HuH-7.5 (cell line): ENCODE data around the gene PLEKHB2.
"Not testable (repeated sequence)": the region's sequence is repeated elsewhere in the genome, so short reads cannot be mapped to it uniquely, and the experiment has no call there.

Source experiments
- DNase-seq: peaks from one replicate; pipeline ENCODE4 v3.0.0; 2011; ENCODE audit warnings: low spot score

PLEKHB2 gene

GRCh38 chr2:131105156-131105949 is at the start of gene PLEKHB2:
PLEKHB2 (plus strand) TSS chr2:131105336; CDS start chr2:131120942, 15,606 bp downstream.
- DNase-seq = peak; percentile 80

- no peak for DNase-seq
Measured at GRCh38 chr2:131056204-131056931, 48.8 kb upstream of the PLEKHB2 start.

GRCh38 chr2:131056932-131057287 is 48.2 kb upstream of the PLEKHB2 start:
- no peak for DNase-seq

- no peak for DNase-seq
Measured at GRCh38 chr2:131058214-131058843, 46.8 kb upstream of the PLEKHB2 start.

- no peak for DNase-seq
Measured at GRCh38 chr2:131058920-131059319, 46.2 kb upstream of the PLEKHB2 start.

- DNase-seq = no peak
Measured at GRCh38 chr2:131063501-131064283, 41.4 kb upstream of the PLEKHB2 start.

GRCh38 chr2:131064589-131065512 is 40.3 kb upstream of the PLEKHB2 start:
- DNase-seq = no peak

GRCh38 chr2:131067465-131068125 is 37.5 kb upstream of the PLEKHB2 start:
- no peak for DNase-seq

GRCh38 chr2:131068172-131068571 is 37.0 kb upstream of the PLEKHB2 start:
- DNase-seq = not testable (repeated sequence)

- DNase-seq = not testable (repeated sequence)
Measured at GRCh38 chr2:131075578-131075977, 29.6 kb upstream of the PLEKHB2 start.

- peak; percentile 58 for DNase-seq
Measured at GRCh38 chr2:131076707-131077106, 28.4 kb upstream of the PLEKHB2 start.

- DNase-seq = no peak
Measured at GRCh38 chr2:131077182-131077846, 27.8 kb upstream of the PLEKHB2 start.

GRCh38 chr2:131077966-131078365 is 27.2 kb upstream of the PLEKHB2 start:
- no peak for DNase-seq

- not testable (repeated sequence) for DNase-seq
Measured at GRCh38 chr2:131079931-131080330, 25.2 kb upstream of the PLEKHB2 start.

- DNase-seq = no peak
Measured at GRCh38 chr2:131081190-131081589, 23.9 kb upstream of the PLEKHB2 start.

GRCh38 chr2:131085646-131086045 is 19.5 kb upstream of the PLEKHB2 start:
- no peak for DNase-seq

GRCh38 chr2:131092458-131093005 is 12.6 kb upstream of the PLEKHB2 start:
- no peak for DNase-seq

GRCh38 chr2:131093006-131093695 is 12.0 kb upstream of the PLEKHB2 start, which contains the start of gene FAM168B:
FAM168B (minus strand) TSS chr2:131093460; CDS start chr2:131082646, 10,814 bp downstream.
- DNase-seq = peak; percentile 85
